Cardiac muscle cell (in vitro differentiated cells and primary cell): ENCODE measurements around the gene CRHR1. TPM values are rescaled to one million over a fixed set of nuclear protein-coding genes. Genes with fewer than 3 reads are reported as not detected.

Experiments
- DNase-seq, 2 donors: peaks; one replicate each; pipeline versions ENCODE4 v3.0.0 to v3.0.0-alpha.2; 2010 to 2017; ENCODE audit warnings: low read depth in 1 of 2, low spot score in 1 of 2
- H3K27ac ChIP-seq: fragments of 200-600 bp; sonication (generic); 2 replicates; pipeline ENCODE4 v1.5.1; 2016
- H3K27me3 ChIP-seq: fragments of 200-600 bp; sonication (generic); 2 replicates; pipeline ENCODE4 v1.6.0; 2016; ENCODE audit warnings: control low read depth
- H3K36me3 ChIP-seq: fragments of 200-600 bp; sonication (generic); 2 replicates; pipeline ENCODE4 v1.5.1; 2016; ENCODE audit warnings: control low read depth
- H3K4me1 ChIP-seq: fragments of 200-600 bp; sonication (generic); 2 replicates; pipeline ENCODE4 v1.8.1; 2017; ENCODE audit warnings: low read depth, mild to moderate bottlenecking, mixed run types
- H3K4me3 ChIP-seq: fragments of 200-600 bp; sonication (generic); 2 replicates; pipeline ENCODE4 v1.5.1; 2016; ENCODE audit warnings: mild to moderate bottlenecking
- H3K9me3 ChIP-seq: fragments of 200-600 bp; sonication (generic); 2 replicates; pipeline ENCODE4 v1.5.1; 2017; ENCODE audit warnings: low read depth, mild to moderate bottlenecking, control low read depth
- polyA plus RNA-seq: library from polyadenylated mRNA; unstranded; fragments of >200 nt; fragmentation: Nextera tagmentation; extraction: Ambion mirVana; gene quantifications from 2 replicates; pipeline ENCODE4 v1.2.1, GENCODE V29; 2016
- total RNA-seq: library from RNA; depleted of rRNA; stranded (reverse); fragments of >200 nt; gene quantifications from 2 replicates; pipeline ENCODE4 v1.2.3, GENCODE V29; 2016
- TF ChIP-seq, protein P1 (sequence below): IDR thresholded peaks from 2 replicates; pipeline ENCODE4 v1.5.1; 2012; ENCODE audit warnings: low read depth, mild to moderate bottlenecking, low read length

CRHR1 gene
- total and polyA plus RNA-seq, 2 experiments from 2014 or later = 0.86 TPM; not detected in 1

DNA sequence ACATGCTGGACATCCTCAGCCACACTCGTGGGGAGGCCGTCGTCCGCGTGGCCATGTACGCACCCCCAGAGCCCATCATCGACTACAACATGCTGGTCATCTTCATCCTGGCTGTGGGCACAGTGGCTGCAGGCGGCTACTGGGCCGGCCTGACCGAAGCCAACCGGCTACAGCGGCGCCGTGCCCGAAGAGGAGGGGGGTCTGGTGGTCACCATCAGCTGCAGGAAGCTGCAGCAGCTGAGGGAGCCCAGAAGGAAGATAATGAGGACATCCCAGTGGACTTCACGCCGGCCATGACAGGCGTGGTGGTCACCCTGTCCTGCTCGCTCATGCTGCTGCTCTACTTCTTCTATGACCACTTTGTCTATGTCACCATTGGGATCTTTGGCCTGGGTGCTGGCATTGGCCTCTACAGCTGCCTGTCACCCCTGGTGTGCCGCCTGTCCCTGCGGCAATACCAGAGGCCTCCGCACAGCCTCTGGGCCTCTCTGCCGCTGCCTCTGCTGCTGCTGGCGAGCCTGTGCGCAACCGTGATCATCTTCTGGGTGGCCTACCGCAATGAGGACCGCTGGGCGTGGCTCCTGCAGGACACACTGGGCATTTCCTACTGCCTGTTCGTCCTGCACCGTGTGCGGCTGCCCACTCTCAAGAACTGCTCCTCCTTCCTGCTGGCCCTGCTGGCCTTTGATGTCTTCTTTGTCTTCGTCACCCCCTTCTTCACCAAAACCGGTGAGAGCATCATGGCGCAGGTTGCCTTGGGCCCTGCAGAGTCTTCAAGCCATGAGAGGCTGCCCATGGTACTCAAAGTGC is 61.5 kb downstream of the CRHR1 start:
- no peaks in the 10 kb centered on the region for H3K4me1 ChIP-seq
- H3K9me3 ChIP-seq = no peaks in the 10 kb centered on the region
- H3K4me3 ChIP-seq = no peak overlapping the region
- no peak overlapping the region for H3K27ac ChIP-seq
- DNase-seq = no peak
- no peaks in the 10 kb centered on the region for H3K27me3 ChIP-seq
- H3K36me3 ChIP-seq = no peaks in the 10 kb centered on the region
- TF ChIP-seq, protein P1, sequence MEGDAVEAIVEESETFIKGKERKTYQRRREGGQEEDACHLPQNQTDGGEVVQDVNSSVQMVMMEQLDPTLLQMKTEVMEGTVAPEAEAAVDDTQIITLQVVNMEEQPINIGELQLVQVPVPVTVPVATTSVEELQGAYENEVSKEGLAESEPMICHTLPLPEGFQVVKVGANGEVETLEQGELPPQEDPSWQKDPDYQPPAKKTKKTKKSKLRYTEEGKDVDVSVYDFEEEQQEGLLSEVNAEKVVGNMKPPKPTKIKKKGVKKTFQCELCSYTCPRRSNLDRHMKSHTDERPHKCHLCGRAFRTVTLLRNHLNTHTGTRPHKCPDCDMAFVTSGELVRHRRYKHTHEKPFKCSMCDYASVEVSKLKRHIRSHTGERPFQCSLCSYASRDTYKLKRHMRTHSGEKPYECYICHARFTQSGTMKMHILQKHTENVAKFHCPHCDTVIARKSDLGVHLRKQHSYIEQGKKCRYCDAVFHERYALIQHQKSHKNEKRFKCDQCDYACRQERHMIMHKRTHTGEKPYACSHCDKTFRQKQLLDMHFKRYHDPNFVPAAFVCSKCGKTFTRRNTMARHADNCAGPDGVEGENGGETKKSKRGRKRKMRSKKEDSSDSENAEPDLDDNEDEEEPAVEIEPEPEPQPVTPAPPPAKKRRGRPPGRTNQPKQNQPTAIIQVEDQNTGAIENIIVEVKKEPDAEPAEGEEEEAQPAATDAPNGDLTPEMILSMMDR = no peak

DNA sequence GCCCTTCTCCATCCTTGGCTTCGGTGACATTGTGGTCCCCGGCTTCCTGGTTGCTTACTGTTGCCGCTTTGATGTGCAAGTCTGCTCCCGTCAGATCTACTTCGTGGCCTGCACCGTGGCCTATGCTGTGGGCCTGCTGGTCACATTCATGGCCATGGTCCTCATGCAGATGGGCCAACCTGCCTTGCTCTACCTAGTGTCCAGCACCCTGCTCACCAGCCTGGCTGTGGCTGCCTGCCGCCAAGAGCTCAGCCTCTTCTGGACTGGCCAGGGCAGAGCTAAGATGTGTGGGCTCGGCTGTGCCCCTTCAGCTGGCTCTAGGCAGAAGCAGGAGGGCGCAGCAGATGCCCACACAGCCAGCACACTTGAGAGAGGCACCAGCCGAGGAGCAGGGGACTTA is 62.1 kb downstream of the CRHR1 start:
- no peaks in the 10 kb centered on the region for H3K9me3 ChIP-seq
- H3K4me3 ChIP-seq = no peak overlapping the region
- TF ChIP-seq, protein P1 = no peak
- no peaks in the 10 kb centered on the region for H3K4me1 ChIP-seq
- DNase-seq = no peak
- no peaks in the 10 kb centered on the region for H3K27me3 ChIP-seq
- H3K36me3 ChIP-seq = no peaks in the 10 kb centered on the region
- no peak overlapping the region for H3K27ac ChIP-seq

DNA sequence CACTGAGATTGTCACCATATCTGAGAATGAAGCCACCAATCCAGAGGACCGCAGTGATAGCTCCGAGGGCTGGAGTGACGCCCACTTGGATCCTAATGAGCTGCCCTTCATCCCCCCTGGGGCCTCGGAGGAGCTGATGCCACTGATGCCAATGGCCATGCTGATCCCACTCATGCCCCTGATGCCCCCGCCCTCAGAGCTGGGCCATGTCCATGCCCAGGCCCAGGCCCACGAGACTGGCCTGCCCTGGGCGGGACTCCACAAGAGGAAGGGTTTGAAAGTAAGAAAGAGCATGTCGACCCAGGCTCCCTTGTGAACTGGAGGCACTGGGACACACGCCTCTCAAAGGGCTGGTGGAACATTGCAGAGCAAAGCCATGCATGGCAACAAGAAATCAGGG is 62.5 kb downstream of the CRHR1 start:
- no peak overlapping the region for H3K4me3 ChIP-seq
- no peaks in the 10 kb centered on the region for H3K36me3 ChIP-seq
- no peak for DNase-seq
- H3K27me3 ChIP-seq = no peaks in the 10 kb centered on the region
- H3K9me3 ChIP-seq = no peaks in the 10 kb centered on the region
- no peak overlapping the region for H3K27ac ChIP-seq
- no peaks in the 10 kb centered on the region for H3K4me1 ChIP-seq
- TF ChIP-seq, protein P1 = no peak

DNA sequence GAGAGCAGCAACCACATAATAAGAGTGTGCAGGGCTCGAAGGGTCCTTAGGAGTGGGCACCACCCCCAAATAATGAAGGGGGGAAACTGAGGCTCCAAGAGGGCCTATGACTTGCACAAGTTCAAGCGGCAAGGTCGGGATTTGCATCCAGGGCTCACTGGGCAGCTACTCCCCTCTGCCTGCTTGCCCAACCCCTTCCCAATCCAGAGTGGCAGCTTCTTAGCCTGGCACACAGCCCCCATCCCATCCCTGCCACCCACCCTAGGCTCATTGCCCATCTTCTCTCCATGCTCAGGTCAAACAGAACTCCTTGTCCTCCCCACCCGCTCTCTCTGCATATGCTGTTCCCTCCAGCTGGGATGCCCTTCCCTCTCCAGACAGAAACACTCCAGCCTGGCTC is 63.0 kb downstream of the CRHR1 start:
- TF ChIP-seq, protein P1 = no peak
- no peak overlapping the region for H3K27ac ChIP-seq
- no peaks in the 10 kb centered on the region for H3K36me3 ChIP-seq
- no peak for DNase-seq
- no peaks in the 10 kb centered on the region for H3K4me1 ChIP-seq
- H3K9me3 ChIP-seq = no peaks in the 10 kb centered on the region
- no peaks in the 10 kb centered on the region for H3K27me3 ChIP-seq
- H3K4me3 ChIP-seq = no peak overlapping the region

DNA sequence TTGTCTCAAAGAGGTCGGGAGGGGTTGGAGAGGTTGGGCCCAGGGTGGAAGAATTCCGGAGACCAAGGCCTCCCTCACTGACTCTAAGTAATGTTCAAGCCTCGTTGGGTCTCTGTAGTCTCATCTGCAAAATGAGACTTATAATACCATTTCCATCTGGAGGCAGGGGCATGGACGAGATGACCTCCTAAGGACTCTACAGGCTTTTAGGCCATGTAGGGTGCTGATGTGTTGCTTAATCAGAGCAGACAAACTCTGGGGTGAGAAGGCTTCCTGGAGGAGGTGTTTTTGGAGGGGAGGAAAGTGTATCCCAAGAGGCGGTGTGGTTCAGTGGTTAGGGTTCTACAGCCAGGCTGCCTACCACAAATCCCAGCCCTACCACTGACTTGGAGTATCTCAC is 63.6 kb downstream of the CRHR1 start:
- TF ChIP-seq, protein P1 = no peak
- Histone ChIP-seq H3K4me1 (no peaks in the 10 kb centered on the region), H3K27ac (no peak overlapping the region), H3K36me3 (no peaks in the 10 kb centered on the region), H3K4me3 (no peak overlapping the region), H3K9me3 (no peaks in the 10 kb centered on the region), H3K27me3 (no peaks in the 10 kb centered on the region)
- DNase-seq = no peak
